OCI-LY3 (cell line): ENCODE data around the gene CLDN22.

ENCODE experiments used
- EZH2phosphoT487 ChIP-seq: fragments of 200-600 bp; shearing (Covaris generic); IDR thresholded peaks from 2 replicates; pipeline ENCODE4 v1.6.1; 2018; ENCODE audit warnings: antibody characterized with exemption, mixed run types, low read depth
- TF ChIP-seq, protein P1 (sequence below): fragments of 200-600, 300-600 bp; sonication (generic); IDR thresholded peaks from 2 replicates; pipeline ENCODE4 v1.5.1; 2014; ENCODE audit warnings: antibody characterized with exemption, low read length, low read depth

DNA sequence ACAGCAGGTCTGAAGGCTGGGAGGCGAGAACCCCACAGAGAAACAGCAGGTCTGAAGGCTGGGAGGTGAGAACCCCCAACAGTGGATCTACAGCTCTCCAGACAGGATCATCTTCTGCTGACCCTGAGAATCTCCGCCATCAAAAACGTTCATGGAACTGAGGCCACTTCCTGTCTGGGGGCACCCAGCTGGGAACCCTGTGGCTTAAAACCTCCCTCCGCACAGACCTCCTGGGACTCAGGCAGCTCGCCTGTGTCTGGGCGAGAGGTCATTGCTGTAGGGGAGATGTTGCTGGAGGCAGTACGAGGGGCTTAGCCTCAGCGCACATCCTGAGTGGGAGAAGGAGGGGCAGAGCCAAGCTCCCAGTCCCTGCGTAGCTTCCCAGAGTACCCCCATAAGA lies 17.3 kb upstream of the CLDN22 start:
- TF ChIP-seq, protein P1, sequence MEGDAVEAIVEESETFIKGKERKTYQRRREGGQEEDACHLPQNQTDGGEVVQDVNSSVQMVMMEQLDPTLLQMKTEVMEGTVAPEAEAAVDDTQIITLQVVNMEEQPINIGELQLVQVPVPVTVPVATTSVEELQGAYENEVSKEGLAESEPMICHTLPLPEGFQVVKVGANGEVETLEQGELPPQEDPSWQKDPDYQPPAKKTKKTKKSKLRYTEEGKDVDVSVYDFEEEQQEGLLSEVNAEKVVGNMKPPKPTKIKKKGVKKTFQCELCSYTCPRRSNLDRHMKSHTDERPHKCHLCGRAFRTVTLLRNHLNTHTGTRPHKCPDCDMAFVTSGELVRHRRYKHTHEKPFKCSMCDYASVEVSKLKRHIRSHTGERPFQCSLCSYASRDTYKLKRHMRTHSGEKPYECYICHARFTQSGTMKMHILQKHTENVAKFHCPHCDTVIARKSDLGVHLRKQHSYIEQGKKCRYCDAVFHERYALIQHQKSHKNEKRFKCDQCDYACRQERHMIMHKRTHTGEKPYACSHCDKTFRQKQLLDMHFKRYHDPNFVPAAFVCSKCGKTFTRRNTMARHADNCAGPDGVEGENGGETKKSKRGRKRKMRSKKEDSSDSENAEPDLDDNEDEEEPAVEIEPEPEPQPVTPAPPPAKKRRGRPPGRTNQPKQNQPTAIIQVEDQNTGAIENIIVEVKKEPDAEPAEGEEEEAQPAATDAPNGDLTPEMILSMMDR = no peak
- no peak for TF ChIP-seq EZH2phosphoT487
